ENCODE results near the gene NFKBIA.
"Not testable (repeated sequence)": the region's sequence is repeated elsewhere in the genome, so short reads cannot be mapped to it uniquely, and the experiment has no call there.

The NFKBIA gene

GRCh38 chr14:35404449-35405303 is at the start of gene NFKBIA:
Gene NFKBIA (minus strand): TSS chr14:35404749. CDS start chr14:35404644, 105 bp downstream.
- DNase-seq (ENCODE audit: low spot score): peak; percentile 91

- DNase-seq (ENCODE audit: low spot score): no peak
Measured at GRCh38 chr14:35446450-35446849, 41.9 kb upstream of the NFKBIA start.

- no peak for DNase-seq (ENCODE audit: low spot score)
Measured at GRCh38 chr14:35444104-35444503, 39.6 kb upstream of the NFKBIA start.

- no peak for DNase-seq (ENCODE audit: low spot score)
Measured at GRCh38 chr14:35441160-35441559, 36.6 kb upstream of the NFKBIA start.

GRCh38 chr14:35438910-35439713 is 34.6 kb upstream of the NFKBIA start:
- DNase-seq (ENCODE audit: low spot score): no peak

- DNase-seq (ENCODE audit: low spot score): not testable (repeated sequence)
Measured at GRCh38 chr14:35438492-35438891, 33.9 kb upstream of the NFKBIA start.

GRCh38 chr14:35435177-35435576 is 30.6 kb upstream of the NFKBIA start:
- DNase-seq (ENCODE audit: low spot score): no peak

- DNase-seq (ENCODE audit: low spot score): no peak
Measured at GRCh38 chr14:35433826-35434225, 29.3 kb upstream of the NFKBIA start.

- DNase-seq (ENCODE audit: low spot score): no peak
Measured at GRCh38 chr14:35430459-35431199, 26.1 kb upstream of the NFKBIA start.

- no peak for DNase-seq (ENCODE audit: low spot score)
Measured at GRCh38 chr14:35429951-35430350, 25.4 kb upstream of the NFKBIA start.

- DNase-seq (ENCODE audit: low spot score): no peak
Measured at GRCh38 chr14:35425850-35426249, 21.3 kb upstream of the NFKBIA start.

GRCh38 chr14:35423621-35424020 is 19.1 kb upstream of the NFKBIA start:
- no peak for DNase-seq (ENCODE audit: low spot score)

- DNase-seq (ENCODE audit: low spot score): no peak
Measured at GRCh38 chr14:35420036-35420811, 15.7 kb upstream of the NFKBIA start.

- no peak for DNase-seq (ENCODE audit: low spot score)
Measured at GRCh38 chr14:35419429-35419841, 14.9 kb upstream of the NFKBIA start.

- no peak for DNase-seq (ENCODE audit: low spot score)
Measured at GRCh38 chr14:35418093-35418492, 13.5 kb upstream of the NFKBIA start.

GRCh38 chr14:35416108-35416750 is 11.7 kb upstream of the NFKBIA start:
- no peak for DNase-seq (ENCODE audit: low spot score)

- no peak for DNase-seq (ENCODE audit: low spot score)
Measured at GRCh38 chr14:35414365-35414764, 9.8 kb upstream of the NFKBIA start.

GRCh38 chr14:35412272-35413056 is 7.9 kb upstream of the NFKBIA start:
- no peak for DNase-seq (ENCODE audit: low spot score)

- DNase-seq (ENCODE audit: low spot score): no peak
Measured at GRCh38 chr14:35410858-35411257, 6.3 kb upstream of the NFKBIA start.

- no peak for DNase-seq (ENCODE audit: low spot score)
Measured at GRCh38 chr14:35409595-35409994, 5.0 kb upstream of the NFKBIA start.
